Amniotic stem cell (primary cell): ENCODE data around the gene ELFN2.
"Not testable (repeated sequence)": the region's sequence is repeated elsewhere in the genome, so short reads cannot be mapped to it uniquely, and the experiment has no call there.

Source experiments
- DNase-seq: peaks from one replicate; lab custom pipeline; 2025; lab: John Stamatoyannopoulos, UW

The ELFN2 gene

DNA sequence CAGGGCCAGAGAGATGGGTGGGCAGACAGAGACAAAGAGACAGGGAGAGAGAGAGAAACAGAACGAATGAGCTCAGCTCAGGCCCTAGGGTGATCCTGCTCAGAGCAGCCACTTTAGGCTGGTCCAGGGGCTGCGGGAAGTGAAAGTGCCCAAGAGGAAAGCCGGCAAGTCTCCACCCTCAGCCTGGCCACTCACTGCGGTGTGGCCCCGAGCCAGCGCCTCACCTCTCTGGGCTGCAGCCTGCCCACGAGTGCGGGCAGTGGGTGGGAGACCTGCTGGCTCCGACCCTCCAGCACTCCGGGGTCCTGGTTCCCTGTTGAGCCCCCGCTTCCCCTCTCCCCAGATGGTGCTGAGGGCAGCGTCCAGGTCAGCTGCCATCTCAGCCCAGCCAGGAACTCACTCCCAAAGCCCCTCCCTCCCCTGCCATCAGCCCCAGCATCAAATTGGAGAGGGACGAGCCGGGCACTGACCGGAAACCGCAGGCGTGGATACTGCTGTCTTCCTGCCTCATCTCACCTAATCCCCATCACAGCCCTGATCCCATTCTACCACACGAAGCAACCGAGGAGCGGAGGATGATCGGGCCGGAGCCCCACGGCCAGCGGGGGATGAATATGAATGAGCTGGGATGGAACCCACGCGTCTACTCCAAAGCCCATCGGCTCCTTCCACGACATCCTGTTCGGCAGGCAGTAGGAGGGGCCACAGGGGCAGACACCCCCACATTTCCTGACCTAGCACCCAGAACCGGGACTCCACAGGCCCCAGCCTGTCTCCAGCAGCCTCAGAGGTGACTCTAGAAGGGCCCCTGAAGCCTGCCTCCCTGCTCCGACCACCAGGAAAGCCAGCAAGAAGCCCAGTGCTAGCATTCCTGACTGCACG lies 16.9 kb downstream of the ELFN2 start:
- DNase-seq = no peak

DNA sequence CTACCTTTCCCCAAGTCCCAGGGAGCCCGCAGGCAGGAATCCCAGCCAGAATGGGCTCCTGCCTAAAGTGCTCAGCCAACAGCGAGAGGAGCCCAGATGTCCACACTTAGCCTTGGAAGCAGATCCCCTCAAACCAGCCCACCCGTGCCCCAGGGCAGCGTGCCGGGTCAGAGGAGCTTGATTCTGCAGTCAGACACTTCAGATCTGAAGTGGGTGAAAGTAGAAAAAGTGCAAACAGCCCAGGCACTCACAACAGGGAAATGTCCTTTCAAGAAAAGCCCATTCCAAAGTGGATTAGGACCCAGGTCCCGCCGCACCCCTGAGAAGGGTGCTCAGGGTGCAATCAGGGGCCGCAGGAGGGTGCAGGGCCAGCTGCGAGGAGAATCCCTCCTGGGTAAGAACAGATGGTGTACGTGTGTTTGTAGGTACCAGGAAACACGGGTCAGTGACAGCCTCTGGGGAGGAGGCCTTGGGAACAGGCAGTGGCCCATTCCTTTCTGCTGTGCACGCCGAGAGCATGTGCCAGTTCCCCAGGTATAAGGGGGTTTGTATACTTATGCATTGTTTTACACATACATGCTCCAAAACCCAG lies 17.7 kb downstream of the ELFN2 start:
- no peak for DNase-seq

DNA sequence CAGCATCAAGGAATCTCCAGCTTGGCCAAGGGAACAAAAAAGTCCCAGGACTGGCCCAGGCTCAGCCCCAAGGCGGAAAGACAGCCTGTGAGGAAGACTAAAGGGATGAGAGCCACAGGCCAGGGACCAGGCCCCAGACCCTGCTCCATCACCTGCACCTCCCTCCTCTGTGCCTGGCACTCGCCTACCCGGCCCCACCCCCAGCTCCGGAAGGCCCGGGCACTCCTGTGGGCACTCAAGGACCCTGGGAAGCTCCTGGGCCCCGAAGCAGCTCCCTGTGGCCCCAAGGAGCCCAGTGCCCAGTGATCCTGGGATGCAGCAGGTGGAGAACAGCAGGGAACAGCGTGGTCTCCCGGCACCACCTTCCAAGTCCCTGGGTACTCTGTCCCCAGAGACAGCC lies 18.2 kb downstream of the ELFN2 start:
- DNase-seq = no peak

DNA sequence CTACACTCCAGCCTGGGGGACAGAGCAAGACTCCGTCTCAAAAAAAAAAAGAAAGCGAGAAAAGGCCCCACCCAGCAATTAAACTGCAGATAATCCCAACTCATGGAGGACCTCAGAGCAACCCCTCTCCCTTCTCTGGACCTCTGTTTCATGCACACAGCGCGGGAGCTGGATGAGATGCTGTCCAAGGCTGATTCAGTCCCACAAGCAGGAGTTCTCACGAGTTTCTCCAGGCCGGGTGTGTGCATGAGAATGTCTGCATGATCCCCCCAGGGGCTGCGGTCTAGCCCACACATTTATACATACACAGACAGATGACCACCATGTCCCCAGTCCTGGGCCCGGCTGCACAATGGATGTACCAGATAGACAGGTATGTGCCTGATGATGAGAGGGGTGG lies 19.4 kb downstream of the ELFN2 start:
- DNase-seq = no peak

DNA sequence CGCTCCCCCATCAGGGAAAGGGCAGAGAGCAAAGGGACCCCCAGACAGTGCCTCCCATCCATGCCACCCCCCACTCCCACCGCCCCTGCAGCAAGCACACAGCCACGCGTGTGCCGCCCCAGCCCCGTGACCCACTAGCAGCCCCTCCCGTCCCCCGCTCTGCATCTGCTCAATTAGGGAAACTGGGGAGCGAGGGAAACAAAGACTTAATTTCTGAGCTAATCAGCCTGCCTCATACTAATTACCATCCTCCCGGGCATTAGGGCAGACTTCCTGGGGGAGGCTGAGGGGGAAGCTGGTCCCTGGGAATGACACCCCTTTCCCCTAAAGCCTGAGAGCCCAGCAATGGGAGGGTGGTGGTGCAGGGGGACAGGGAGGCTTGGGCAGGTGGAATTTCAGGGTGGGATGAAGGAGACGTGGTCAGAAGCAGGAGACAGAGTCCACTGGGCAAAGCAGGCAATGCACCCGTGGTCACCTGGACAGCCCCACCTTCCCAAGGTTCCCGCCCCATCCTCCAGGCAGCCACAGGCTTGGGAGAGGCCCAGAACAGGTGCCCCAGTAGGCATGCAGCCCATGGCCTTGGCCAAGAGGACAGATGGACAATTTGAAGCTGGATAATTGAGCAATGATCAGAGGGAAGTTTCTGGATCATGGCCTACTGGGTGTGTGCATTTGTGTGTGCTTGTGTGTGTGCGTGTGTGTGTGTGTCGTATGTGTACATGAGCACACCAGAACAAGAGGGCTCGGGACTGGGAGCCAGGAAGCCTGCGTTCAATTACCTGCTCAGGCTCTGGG lies 20.6 kb downstream of the ELFN2 start:
- no peak for DNase-seq

DNA sequence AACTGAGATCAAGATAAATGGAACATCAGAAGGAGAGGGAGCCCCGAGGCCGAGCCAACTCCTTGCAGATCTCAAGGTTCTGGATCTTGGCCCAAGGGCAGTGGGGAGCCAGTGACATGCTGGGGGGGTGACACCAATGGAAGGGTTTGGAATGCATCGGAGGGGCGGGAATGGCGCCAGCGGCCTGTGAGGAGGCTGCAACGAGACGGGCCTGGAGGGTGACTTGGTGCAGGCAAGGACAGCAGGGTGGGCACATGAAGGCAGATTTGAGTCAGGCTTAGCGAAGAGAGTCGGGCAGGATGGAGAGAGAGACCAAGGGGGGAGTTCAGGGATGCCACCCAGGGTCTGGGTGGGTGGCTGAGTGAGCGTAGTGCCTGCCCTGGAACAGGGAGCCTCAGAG lies 23.2 kb downstream of the ELFN2 start:
- no peak for DNase-seq

DNA sequence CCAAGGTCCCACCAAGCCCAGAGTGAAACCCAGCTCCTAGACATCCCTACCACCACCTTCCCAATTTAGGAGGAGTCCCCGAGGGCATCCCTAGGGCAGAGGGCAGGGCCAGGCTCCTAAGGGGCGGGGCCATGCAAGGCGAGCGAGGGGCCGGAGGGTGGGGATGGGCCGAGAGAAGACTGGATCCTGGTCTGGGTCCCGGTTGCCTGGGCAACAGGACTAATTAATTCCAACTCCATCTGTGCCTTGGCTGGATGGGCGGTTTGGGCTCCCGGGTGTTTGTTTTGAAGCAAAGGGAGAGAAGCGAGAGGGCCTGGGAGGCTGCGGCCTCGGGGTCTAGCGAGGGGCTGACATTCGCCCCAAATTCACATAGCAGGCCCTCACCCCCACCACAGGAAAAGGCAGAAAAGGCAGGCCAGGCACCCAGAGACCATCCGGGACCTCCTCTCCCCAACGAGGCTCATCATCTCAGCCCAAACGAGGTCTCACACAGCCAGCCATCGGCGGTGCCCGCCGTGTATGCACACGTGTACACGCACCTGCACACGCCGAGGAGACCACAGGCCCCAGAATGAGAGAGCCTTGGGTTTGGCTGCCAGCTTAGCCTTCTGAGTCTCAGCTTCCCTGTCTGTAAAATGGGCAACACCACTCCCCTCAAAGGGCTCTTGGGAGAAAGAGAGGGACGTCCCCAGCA lies 23.9 kb downstream of the ELFN2 start:
- no peak for DNase-seq

DNA sequence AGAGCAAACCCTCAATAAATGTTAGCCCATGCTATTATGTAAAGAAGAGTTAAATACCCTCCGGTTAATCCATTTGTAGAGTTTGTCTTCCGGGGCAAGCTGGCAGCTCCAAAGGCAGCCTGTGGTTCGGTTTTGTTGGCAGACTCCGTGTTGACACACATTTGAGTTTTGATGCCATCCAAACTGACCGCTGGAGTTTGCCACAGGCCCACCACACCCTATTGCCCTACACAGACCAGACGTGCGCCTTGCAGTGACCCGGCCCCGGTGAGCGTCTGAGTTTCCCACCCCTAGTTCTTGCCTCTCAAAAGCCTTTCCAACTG lies 25.1 kb downstream of the ELFN2 start:
- no peak for DNase-seq

DNA sequence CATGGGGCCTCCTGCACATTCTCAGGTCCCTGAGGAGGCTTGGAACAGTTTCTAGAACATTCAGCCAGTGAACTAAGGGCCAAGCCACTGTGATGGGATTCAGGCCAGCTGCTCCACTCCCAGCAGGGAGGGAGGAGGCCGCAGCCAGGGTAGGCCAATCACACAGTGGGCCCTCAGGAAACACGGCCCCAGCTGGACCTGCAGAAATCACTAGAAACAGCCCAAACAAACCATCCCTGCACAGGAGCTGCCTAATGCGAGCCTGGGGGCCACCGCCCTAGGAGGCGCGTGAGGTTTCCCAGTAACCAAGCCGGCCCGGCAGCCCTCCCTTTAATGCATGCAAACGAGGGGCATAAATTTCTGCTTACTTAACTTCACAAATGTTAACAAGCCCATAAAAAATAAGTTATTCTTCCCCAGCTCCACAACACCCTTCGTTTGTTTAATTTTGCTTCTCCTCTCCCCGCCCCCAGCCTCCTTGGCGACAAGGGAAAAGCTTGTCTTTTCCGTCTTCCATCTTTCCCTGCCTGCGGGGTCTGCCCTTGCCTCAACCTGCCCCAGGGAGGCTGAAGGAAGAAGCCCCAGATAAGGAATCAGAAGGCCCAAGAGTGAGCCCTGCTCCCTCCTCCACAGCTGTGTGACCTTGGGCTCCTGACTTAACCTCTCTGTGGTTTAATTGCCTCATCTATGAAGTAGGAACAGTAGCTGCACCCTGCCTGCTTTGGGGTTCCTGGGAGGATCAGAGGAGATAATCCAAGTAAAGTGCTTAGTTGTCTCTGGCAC lies 25.7 kb downstream of the ELFN2 start:
- no peak for DNase-seq

DNA sequence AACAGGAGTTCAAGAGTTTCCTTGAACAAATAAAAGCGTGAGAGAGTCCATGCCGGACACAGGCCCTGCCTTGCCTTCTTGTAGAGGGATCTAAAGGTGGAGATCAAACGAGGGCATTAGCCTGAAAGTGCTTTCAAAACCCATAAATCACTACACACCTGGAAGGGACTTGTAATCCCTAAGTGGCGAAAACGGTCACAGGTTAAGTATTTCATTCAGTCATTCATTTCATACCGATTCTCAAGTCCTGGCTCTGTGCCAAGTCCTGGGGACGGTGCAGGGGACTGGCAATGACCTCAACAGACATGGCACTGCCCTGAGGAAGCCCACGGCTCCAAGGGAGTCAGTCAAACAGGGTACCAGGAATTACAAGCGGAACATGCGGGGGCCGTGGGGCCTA lies 26.6 kb downstream of the ELFN2 start:
- DNase-seq = no peak

DNA sequence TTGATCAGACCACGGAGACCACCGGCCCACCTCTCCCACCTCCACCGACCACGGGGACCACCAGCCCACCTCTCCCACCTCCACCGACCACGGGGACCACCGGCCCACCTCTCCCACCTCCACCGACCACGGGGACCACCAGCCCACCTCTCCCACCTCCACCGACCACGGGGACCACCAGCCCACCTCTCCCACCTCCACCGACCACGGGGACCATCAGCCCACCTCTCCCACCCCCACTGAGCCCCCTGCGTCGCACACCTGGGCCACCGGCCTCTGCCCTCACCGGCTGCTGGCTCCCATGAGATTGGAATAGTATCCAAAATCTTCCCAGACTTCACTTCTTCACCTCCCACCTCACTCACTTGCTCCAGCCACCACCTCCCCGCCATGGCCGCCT lies 27.8 kb downstream of the ELFN2 start:
- not testable (repeated sequence) for DNase-seq

DNA sequence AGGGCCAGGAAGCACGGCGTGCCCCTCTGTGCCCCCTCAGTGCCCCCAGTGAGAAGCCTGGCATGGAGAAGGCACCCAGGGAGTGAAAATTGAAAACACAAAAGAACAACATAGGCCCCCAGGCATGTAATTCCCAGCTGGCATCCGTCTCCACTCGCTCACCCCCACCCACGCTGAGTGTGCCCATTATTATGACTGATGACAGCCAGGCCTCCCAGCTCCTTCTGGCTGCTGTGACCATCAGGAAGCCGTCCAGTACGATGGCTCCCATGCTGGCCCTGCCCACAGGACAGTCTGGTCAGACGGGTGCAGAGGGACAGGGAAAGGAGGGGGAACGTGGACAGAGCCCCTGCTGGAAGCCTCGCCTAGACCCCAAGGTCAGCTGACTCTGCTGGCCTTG lies 30.1 kb downstream of the ELFN2 start:
- no peak for DNase-seq

DNA sequence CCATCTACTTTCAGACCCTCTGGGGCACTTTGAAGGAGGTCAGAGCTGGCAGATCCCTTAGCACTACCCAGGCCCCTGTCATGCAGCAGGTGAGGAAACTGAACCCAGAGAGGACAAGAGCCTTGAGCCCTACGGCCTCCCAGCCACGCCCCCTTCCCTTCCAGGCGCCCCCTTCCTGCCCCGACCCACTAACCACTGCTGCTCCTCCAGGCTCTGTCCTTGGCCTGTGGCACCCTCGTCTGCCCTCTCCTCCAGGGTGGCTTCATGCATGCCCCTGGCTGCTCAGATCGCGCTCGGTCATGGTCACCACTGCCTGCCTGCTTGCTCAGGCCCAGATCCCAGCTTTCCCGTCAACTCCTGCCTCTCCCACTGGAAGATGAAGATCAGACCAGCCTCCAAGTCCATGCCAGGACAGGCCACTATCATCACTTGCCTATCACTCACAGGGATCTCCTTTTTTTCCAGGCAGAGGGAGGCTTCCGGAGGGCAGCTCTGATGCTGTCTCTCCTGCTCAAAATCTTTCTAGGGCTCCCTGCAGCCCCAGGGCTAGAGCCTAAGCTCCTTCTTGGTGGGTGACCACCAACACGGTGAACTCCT lies 30.7 kb downstream of the ELFN2 start:
- DNase-seq = no peak

DNA sequence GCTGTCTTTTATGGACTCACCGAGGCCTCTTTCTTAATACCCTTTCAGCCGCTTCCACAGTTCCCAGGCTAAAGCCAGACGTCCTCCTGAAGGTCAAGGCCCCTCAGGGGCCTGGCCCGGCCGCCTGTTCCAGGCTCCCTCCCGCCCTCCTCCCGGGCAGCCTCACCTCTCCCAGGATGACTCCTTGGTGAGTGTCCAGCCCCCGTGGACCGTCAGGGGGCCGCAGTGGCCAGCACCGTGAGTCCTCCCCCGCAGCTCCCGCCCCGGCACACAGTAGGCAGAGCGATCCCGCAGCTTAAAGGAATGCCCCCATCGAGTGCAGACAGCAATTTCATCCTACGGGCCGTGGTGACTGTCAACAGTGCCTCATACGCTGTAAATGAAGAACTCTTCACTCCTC lies 32.9 kb downstream of the ELFN2 start:
- DNase-seq = no peak

DNA sequence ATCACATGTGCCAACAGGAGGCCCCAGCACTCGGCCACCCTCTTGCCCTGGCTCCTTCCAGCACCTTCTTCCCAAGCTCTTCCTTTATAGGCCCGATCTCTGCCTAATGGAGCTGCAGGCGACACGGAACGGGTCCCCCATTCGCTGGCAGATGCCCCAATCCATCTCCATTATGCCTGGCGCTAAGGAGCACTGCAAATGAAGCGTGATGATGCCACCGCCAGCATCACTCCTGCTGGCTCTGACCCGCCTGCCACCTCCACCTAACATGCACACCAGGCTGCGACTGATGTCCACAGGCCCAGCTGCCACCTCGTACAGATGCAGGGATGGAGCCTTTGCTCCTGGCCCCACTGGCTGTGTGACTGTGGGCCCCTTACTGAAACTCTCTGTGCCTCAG lies 33.5 kb downstream of the ELFN2 start:
- no peak for DNase-seq

DNA sequence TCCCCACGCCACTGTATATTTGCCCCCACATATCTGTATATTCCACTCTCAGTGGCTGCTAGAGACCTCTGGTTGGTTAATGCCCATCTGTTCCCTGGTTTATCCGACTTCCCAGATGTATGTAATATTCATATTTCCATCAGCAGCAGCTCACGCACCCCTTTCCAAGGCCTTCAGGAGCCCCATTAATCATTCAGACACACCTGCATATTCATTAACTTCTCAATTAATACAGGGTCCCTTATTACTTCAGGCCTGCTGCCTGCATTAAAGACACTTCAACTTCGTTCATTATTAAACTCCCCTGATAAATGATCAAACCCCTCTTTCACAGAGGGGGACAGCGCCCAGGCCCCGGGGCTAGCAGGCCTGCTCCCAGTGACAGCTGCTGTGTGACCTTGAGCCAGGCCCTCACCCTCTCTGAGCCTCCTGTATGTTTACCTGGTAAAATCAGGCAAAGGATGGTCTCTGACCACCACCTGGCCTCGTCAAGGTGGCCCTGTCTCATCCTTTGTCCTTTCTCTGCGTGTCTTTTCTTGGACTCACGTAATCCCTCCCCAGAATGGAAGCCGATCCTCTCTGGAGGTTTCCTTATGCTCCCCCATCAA lies 34.5 kb downstream of the ELFN2 start:
- DNase-seq = no peak

DNA sequence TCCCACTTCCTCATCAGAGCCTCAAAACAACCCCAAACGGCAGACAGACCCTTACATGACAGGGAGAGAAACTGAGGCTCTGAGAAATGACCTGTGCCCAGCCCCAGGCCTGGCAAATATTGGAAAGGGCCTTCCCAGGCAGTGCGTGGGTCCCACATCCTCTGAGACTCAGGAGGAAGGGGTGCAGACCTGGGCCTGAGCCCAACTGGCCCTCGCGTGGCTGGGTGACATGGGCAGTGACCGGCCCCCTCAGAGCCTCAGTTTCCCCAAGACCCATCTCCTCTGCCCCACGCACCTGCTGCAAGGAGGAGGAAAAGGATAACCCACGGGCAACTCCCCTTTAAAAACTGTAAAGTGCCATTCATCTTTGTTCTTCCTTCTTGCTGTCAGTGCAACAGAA lies 35.6 kb downstream of the ELFN2 start:
- no peak for DNase-seq

DNA sequence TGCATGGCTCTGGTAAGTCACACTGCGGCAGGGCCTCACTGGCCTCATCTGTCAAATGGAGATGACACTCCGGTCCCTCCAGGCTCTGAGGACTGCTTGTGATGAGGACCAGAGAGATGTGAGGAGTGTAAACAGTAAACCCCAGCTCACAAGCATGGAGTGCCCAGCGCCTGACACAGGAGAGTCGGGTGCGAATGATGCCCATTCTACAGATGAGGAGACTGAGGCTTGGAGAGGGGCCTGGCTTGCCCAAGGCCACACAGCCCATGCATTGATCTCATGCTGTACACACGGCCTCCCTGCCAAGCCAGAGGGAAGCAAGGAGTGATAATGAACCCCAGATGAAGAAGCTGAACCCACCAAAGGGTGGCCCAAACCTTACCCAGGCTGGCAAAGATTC lies 37.2 kb downstream of the ELFN2 start:
- DNase-seq = no peak

DNA sequence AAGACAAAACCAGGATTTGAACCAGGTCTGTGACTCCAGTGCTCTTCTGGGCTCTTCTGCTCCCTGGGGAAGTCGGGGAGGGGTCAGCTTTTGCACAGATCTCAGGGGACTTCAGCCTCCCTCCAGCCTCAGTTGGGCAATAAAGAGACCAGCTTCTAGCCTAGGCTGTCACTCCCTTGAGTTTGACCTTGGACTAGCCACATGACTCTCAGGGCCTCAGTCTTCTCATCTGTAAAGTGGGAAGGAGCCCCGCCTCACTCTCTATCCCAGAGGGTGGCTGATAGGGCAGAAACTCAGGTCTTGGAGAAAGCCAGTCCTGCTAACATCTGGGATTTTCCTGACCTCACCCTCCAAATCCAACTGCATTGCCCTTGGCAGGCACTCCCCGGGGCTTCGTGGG lies 38.7 kb downstream of the ELFN2 start:
- DNase-seq = no peak

DNA sequence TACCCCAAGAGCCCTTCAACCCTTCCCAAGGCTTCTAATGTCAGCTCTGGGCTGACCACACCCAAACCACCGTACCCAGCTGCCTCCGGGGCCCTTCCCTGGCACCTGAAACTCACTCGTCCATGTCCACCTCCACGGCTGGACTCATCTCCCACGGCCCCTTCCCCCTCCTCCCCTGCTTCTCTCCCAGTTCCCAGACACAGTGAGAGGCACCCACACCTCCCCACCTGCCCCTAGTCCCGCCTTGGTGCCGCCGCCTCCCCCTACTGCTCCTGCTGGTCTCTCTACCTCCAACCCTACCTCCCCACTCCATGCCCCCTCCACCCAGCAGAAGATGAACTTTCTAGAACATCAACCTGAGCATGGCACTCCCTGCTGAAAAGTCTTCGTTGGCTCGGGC lies 39.5 kb downstream of the ELFN2 start:
- no peak for DNase-seq

DNA sequence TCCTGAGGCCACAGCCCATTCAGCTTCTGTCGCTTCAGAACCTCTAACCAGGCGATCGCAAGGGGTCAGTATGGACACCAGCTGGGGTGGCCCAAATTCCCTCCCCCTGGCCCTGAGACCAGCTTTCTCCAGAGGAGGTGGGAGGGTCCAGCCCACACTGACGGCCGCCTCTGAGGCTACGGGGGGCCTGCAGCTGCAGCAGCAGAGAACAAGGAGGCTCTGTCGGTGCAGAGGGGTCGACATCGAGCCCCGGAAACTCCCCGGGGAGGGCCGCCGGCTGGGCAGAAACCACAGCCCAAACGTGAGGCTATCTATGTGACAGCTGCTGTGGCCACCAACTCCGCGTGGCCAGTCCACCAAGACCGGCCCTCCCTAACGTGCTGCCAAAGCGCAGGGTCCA lies 40.8 kb downstream of the ELFN2 start:
- no peak for DNase-seq
